SH-SY5Y (cell line): ENCODE results near the gene CTTNBP2NL.

ENCODE experiments used
- GATA2 ChIP-seq: IDR thresholded peaks from 2 replicates; pipeline ENCODE4 v1.6.1; 2011; ENCODE audit warnings: mild to moderate bottlenecking, low read depth, low read length
- GATA3 ChIP-seq: IDR thresholded peaks from 2 replicates; pipeline ENCODE4 v1.6.1; 2011; ENCODE audit warnings: low read depth, mild to moderate bottlenecking, low read length, moderate library complexity

DNA sequence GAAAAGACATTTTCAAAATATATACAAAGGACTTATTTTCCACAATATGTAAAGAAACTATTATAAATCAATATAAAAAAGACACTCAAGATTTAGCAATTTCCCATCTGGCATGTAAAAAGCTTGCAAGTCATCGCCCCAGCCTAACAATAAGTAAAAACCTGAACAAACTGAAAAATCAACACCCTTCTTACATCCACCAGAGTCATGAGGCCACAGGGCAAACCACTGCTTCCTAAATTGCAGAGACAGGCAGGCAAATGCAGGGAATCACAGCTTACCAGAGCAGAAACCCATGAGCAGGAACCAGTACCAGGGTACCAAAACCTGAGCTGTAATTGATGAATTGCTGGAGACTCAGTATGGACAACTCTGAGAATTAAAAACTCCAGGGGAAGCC lies 96.1 kb downstream of the CTTNBP2NL start:
- TF ChIP-seq GATA2 (no peak), GATA3 (no peak)
